Superior temporal gyrus (tissue), 1 donor: ENCODE results near the gene ZBTB42.
"Not testable (repeated sequence)": the region's sequence is repeated elsewhere in the genome, so short reads cannot be mapped to it uniquely, and the experiment has no call there.

Experiments used
- DNase-seq: peaks from one replicate; pipeline ENCODE4 v3.0.0-alpha.2; 2016; ENCODE audit errors: extremely low spot score

The ZBTB42 gene

GRCh38 chr14:104810316-104810715, 9.4 kb downstream of the ZBTB42 start:
- no peak for DNase-seq

- no peak for DNase-seq
Measured at GRCh38 chr14:104813286-104813685, 12.4 kb downstream of the ZBTB42 start.

GRCh38 chr14:104814701-104815100, 13.8 kb downstream of the ZBTB42 start:
- not testable (repeated sequence) for DNase-seq

- DNase-seq: no peak
Measured at GRCh38 chr14:104816616-104816884, 15.6 kb downstream of the ZBTB42 start.

GRCh38 chr14:104817930-104818713, 17.2 kb downstream of the ZBTB42 start:
- DNase-seq: no peak

GRCh38 chr14:104818714-104819161, 17.8 kb downstream of the ZBTB42 start:
- no peak for DNase-seq

- DNase-seq: no peak
Measured at GRCh38 chr14:104819361-104819781, 18.5 kb downstream of the ZBTB42 start.

GRCh38 chr14:104820669-104821228, 19.8 kb downstream of the ZBTB42 start:
- DNase-seq: peak; percentile 35

GRCh38 chr14:104821229-104821945, 20.5 kb downstream of the ZBTB42 start:
- no peak for DNase-seq

GRCh38 chr14:104821971-104822608, 21.2 kb downstream of the ZBTB42 start:
- no peak for DNase-seq

GRCh38 chr14:104822821-104823615, 22.1 kb downstream of the ZBTB42 start:
- no peak for DNase-seq

- DNase-seq: no peak
Measured at GRCh38 chr14:104824353-104824997, 23.6 kb downstream of the ZBTB42 start.

GRCh38 chr14:104826189-104826860, 25.4 kb downstream of the ZBTB42 start:
- DNase-seq: peak; percentile 87

- DNase-seq: no peak
Measured at GRCh38 chr14:104826861-104827176, 25.9 kb downstream of the ZBTB42 start.

- no peak for DNase-seq
Measured at GRCh38 chr14:104827177-104828055, 26.5 kb downstream of the ZBTB42 start.

GRCh38 chr14:104830781-104831180, 29.9 kb downstream of the ZBTB42 start:
- DNase-seq: no peak

- not testable (repeated sequence) for DNase-seq
Measured at GRCh38 chr14:104836171-104836935, 35.5 kb downstream of the ZBTB42 start.

GRCh38 chr14:104841730-104842129, 40.8 kb downstream of the ZBTB42 start:
- no peak for DNase-seq

- DNase-seq: no peak
Measured at GRCh38 chr14:104843006-104843405, 42.1 kb downstream of the ZBTB42 start.
